T-helper 1 cell treated with Interleukin-12 subunit alpha and Interleukin-12 subunit beta and Interleukin-4 antibody, amounts not matched to agents 30 ng/mL and 1 ng/mL, for 36 hours (primary cell): Measurements from ENCODE around the gene MYO1D. TPM values are rescaled to one million over a fixed set of nuclear protein-coding genes. Genes with fewer than 3 reads are reported as not detected.

Source experiments
- intact Hi-C: fragments of 100-400 bp; cut with micrococcal nuclease; formaldehyde crosslinking; loops from one replicate; pipeline ENCODE4 v1.15.1; 2024
- total RNA-seq: library from RNA; stranded (reverse); gene quantifications from 2 replicates; pipeline ENCODE4 v1.2.3, GENCODE V29; 2022

Gene MYO1D
- total RNA-seq, 1 donor from 2014 or later: 5.5 TPM

DNA sequence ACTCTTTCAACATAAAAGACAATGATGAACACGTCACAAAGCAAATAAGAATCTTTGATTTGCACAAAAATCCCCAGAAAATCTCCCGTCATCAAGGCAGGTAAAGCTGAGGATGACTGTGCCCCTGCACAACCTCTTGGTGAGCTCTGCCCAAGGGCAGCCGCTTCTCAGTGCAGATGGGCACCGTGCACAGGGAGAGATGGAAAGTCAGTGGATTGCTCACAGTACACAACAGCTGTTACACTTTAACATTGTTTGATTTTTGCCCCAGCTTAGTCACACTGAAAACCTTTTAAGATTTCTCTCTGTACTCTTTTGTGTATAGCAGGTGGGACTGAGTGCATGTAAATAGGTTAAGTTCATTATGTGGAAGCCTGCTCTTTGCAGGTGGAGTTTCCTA, 285.9 kb downstream of the MYO1D start:
- intact Hi-C loops: no loop called here

DNA sequence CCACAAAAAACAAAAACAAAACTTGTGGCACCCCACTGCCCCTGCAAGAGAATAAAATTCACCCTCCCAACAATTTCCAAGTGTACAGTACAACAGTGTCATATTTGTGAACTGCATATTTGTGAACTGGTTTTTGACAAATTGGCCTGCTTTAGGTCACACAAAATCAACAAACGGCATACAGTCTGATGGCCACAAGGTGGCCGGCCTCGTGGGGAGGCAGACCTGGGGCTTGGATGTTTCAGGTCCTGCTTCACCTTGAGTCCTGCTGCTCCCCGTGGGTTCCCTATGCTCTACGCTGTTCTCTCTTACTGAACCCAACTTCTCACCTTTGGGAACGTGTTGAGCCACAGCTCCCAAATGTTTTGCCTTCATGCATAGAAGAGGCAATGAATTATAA, 287.9 kb downstream of the MYO1D start:
- intact Hi-C loops: no loop called here

- intact Hi-C loops: no loop called here
Observed at GRCh38 chr17:32588135-32588534, 288.8 kb downstream of the MYO1D start.

DNA sequence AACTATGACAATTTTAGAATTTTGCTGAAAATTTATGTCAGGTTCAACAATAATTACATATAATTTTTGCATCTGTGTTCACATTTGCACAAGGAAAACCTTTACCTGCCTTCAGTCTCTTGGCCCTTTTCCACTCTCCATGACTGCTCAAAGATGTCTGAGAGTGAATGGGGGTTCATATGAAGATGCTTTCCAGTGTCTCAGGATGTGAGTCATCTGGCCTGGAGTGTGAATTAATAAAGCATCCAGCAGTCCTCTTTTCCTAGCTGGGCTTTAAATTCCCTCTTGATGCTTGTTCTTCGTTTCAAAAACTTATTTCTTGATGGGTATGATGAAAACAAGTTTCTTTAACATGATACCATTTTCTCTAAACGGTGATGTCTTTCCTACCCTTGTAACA, 290.3 kb downstream of the MYO1D start:
- intact Hi-C loops: no loop called here

- intact Hi-C loops: no loop called here
Observed at GRCh38 chr17:32584792-32585191, 292.1 kb downstream of the MYO1D start.

DNA sequence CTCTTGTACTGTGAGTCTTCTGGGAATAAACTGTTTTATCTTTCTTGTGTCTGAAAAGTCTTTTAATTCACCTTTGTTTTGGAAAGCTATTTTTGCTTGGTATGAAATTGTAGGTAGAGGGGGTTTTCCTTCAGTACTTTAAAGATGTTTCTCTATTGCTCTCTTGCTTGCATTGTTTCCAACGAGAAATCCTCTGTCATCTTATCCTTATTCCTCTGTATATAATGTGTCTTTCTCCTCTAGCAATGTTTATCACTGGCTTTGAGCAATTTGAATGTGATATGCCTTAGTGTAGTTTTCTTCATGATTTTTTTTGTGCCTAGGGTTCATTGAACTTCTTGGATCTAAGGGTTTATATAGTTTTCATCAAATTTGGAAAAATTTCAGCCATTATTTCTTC, 293.9 kb downstream of the MYO1D start:
- intact Hi-C loops: no loop called here

GRCh38 chr17:32575852-32576251, 301.1 kb downstream of the MYO1D start:
- intact Hi-C loops: no loop called here

- intact Hi-C loops: no loop called here
Observed at GRCh38 chr17:32570081-32570396, 306.9 kb downstream of the MYO1D start.

DNA sequence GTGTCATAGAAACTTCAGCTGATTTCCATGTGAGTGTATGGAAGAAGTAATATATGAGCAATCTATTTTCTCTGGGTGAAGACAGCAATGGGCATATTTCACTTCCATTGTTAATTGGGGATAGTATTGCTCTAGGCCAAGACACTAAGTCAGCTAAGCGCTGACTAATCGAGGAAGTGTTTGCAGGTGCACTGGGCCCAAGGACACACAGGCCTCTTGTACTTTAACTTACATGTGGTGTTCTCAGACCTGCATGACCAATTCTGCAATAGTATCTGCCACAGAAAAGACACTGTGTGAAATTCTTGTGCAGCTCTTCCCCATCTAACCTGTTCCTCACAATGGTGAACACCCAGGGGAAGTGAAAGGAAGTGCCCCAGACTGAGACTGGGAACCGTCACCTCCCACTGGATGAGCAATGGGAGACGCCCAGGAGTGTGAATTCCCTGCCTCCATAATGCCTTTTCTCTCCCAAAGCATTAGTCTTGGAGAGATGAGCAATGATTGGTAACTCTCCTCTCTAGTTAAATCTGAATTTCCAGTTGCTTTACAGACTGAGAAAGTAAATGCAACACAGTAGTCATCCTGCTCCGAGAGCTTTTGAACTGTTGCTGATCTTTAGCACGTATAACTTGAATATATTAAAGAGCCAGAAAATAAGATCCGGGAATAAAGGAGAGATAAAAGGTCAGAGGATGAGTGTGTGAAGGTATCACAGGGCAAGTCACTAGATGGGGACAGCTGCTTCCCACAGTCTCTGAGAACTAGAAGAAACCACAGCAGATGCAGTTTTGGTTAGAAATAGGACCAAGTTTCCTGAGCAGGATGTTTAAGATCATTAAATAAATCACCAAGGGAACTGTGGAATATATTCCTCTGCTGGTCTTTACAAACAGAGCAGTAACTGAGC, 307.5 kb downstream of the MYO1D start:
- intact Hi-C loops: no loop called here

GRCh38 chr17:32568705-32569104, 308.2 kb downstream of the MYO1D start:
- intact Hi-C loops: no loop called here

DNA sequence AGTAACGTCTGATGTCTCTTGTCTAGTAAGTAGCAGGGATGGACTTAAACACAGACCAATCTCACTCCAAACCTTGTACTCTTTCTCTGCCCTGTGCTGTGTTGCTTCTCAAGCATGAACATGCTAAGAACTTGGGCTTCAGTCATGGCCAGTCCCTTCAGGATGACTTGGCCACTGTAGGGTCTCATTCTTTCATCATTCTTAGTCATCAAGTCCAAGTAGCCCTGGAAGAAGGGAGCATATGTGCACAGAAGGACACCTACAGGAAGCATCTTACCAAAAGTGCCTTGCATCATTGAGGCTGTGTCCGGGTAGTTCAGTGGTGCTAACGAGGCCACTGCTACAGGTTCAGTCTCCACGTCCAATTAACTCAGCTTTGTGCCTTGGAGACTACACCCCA, 309.4 kb downstream of the MYO1D start:
- intact Hi-C loops: no loop called here

GRCh38 chr17:32567086-32567485, 309.8 kb downstream of the MYO1D start:
- intact Hi-C loops: no loop called here

- intact Hi-C loops: no loop called here
Observed at GRCh38 chr17:32566303-32566702, 310.6 kb downstream of the MYO1D start.

DNA sequence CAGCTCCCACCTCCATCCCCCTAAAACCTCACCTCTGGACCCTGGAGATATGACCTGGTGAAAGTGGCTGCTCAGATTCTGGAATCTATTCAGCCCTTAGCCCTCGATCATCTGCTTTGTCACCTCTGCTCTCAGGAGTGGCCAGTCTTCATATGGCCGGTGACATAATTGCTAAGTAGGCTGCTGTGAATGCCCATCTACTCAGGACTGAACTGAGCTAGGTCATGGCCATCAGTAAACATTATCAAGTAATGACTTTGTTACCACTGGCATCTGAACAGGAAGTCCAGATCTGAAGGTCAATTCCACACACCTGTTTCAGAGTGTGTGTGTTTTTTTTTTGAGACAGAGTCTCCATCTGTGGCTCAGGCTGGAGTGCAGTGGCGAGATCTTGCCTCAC, 311.5 kb downstream of the MYO1D start:
- intact Hi-C loops: no loop called here

DNA sequence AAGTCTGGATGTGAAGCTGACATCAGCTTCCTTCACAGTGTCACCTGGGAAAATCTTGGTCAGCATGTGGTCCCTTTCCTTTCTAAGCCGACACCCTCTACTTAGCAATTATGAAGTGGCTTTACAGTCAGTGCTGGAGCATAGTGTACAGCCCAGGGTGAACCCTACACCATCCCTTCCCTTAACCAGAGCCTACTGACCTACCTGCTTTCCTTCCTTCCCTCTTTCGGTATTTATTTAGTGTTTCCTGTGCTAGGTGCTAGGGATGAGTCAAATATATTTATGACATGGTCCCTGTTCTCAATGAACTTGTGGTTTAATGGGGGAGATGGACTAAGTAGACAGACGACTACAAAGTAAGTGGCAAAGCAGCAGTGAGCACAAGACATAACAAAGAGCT, 312.6 kb downstream of the MYO1D start:
- intact Hi-C loops: no loop called here

- intact Hi-C loops: no loop called here
Observed at GRCh38 chr17:32563583-32563982, 313.3 kb downstream of the MYO1D start.

DNA sequence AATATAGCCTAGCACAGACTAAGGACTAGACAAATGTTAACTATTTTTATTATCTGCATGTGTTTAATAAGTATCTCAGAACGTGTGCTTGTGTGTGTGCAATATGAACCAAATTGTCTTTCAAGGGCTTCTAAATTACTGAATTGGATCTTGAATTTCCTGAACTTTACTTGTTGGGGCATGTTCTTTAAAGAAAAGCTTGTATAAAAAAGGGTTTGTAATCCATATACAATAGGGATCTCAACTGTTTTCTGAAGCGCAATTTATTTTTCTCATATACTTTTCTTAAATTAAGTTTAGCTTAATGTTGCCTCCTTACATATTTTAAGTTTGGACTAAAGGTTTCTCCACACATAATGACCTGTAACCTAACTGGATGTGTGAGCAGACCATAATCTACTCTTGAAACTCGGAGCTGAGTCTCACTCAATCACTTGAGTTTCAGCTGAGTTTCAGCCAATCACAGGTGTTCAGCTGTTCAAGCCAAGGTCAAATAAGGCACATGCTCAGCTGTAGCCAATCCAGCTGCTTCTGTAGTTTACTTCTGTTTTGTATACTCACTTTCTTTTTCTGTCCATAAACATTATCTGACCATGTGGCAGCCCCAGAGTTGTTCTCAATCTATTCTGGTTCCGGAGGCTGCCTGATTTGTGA, 317.8 kb downstream of the MYO1D start:
- intact Hi-C loops: no loop called here

DNA sequence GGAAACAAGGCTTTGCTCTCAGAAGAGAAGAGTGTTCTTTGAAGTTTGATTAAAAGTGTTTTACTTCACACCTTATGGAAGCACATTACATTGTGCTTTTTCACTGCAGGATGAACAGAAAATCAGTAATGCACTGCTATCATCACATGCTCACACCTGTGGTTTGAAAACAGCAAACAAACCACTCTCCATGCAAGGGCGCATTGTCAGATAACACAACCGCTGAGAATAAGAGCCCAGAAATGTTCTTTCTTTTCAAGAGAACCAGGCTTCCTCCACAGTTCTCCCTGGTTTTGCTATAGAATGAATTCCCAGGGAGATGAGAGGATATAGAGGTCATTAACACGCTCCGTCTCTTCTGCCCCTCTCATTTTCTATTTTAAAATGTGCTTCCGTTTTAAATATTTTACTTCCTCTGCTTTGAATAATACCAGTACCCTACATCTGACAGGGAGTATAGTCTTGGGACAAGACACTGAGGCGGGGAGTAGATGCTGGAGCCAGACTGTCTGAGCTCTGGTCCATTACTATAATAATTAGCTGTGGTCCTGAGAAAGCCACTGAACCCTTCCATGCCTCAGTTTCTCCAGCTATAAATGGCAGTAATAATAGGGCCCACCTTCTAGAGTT, 318.5 kb downstream of the MYO1D start:
- intact Hi-C loops: no loop called here

- intact Hi-C loops: no loop called here
Observed at GRCh38 chr17:32555611-32556310, 321.2 kb downstream of the MYO1D start.

- intact Hi-C loops: no loop called here
Observed at GRCh38 chr17:32553168-32553567, 323.8 kb downstream of the MYO1D start.

DNA sequence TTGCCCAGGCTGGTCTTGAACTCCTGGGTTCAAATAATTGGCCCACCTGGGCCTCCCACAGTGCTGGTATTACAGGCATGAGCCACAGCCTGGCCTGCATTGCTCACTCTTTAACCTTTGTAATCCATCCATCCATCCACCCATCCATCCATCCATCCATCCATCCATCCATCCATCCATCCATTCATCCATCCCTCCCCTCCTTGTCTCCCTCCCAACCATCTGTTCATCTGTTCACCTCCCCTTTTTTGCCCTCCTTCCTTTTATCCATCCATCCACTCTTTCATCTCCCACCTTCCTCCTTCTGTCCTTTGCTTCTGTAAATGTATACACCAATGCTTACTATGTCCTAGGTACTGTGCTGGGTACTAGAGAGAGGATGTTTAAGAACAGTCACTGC, 324.6 kb downstream of the MYO1D start:
- intact Hi-C loops: no loop called here
